HG03045 (cell line): Measurements from ENCODE around the gene LDLRAD4.

Experiments
- ATAC-seq: cut with Tn5 transposase; IDR thresholded peaks from one replicate; pipeline ENCODE4 v1.9.1; 2021; ENCODE audit warnings: mild to moderate bottlenecking, moderate library complexity; ENCODE audit not compliant: unreplicated experiment

LDLRAD4 gene

DNA sequence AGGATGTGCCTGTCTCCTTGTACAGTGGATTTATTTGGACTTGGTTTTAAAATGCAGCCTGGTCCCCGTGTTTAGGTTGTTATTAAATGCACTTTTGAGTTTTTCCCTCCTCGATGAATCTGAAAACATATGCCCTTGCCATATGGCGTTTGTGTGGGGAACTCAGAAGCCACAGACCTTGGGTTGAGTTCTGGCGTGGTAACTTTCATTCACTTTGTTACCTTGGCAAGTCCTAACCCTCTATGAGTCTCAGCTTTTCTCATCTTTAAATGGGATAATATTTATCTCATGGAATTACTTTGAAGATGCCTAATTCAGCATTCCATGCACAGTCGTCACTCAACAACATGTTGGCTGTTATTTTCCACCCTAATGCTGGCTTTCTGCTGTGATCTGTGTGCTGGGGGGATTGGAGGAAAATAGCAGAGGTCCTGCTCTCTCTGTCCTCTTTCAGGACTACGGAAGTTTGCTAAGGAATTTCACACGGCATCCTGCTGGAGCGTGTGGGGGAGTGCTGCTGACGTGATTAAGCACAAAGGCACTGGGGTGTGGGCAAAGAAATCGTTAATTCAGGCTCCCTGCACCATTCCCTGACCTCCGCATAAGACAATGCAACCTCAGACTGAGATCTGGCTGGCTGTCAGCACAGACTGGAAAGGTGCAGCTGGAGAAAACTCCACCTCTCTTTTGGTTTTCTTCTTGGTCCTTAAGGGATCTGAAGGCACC lies 61.7 kb downstream of the LDLRAD4 start:
- ATAC-seq, result no peak

DNA sequence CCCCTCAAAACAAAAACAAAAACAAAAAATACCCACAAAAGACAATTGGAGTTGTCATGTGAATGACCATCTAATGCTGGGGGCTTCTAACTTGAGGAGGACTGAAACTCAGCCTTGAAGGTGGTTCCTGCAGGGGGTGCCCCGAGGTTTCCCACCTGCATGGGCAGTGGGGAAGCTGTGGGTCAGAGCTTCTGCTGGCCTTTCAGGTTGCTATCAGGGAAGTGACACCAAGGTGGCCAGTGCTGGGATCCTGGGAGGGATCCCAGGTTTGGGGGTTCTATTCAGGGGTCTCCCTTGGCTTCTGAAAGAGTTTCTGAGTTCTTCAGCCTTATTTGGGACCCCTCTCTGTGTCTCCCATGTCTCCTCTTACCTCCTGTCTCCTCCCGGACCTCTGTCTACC lies 62.8 kb downstream of the LDLRAD4 start:
- ATAC-seq, result no peak

DNA sequence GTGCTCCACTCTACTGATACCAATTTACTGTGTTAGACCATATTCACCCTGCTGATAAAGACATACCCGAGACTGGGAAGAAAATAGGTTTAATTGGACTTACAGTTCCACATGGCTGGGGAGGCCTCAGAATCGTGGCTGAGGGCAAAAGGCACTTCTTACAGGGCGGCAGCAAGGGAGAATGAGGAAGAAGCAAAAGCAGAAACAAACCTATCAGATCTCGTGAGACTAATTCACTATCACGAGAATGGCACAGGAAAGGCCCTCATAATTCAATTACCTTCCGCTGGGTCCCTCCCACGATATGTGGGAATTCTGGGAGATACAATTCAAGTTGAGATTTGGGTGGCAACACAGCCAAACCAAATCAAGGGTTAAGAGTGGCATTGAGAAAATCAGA lies 65.2 kb downstream of the LDLRAD4 start:
- no peak for ATAC-seq

DNA sequence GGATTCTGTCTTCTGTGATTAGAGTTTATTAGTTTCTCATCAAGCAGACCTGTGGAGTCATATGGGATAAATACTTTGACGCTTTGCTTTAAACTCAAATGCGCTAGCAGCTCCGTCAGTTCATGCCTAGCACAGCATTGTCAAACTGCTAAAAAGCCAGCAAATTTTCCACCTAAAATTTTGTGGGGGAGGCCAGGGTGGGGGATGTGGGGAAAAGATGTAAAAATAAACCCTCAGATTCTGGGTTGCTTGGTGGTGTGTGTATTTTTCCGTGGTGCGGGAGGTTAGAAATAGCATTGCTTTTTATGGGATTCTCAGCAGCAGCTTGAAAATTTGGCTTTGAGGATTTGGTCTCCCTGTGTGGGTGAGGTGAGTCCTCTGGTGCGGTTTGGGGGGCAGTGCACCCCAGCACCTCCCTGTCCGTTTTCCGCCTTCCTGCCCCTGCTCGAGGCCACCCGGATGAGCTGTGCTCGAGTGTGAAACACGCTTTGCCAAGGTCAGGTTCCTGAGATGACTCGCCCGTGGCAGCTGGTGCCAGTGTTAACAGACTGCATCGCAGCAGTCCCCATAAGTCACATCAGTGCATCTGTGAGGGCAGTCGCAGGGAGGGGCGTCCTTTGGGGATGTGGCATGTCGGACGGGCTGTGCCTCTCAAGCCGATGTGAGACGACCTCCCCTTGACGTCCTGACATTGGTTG lies 65.9 kb downstream of the LDLRAD4 start:
- ATAC-seq, result no peak

DNA sequence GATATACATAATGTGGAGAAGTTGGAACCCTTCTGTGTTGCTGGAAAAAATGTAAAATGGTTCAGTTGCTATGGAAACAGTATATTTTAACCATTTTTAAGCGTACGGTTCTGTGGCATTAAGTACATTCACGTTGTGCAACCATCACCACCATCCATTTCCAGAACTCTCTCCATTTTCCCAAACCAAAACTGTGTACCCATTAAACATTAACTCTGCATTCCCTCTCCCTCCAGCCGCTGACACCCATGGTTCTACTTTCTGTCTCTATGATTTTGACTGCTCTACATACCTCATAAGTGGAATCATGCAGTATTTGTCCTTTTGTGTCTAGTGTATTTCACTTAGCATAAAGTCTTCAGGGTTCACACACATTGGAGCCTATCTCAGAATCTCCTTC lies 67.3 kb downstream of the LDLRAD4 start:
- ATAC-seq, result no peak

DNA sequence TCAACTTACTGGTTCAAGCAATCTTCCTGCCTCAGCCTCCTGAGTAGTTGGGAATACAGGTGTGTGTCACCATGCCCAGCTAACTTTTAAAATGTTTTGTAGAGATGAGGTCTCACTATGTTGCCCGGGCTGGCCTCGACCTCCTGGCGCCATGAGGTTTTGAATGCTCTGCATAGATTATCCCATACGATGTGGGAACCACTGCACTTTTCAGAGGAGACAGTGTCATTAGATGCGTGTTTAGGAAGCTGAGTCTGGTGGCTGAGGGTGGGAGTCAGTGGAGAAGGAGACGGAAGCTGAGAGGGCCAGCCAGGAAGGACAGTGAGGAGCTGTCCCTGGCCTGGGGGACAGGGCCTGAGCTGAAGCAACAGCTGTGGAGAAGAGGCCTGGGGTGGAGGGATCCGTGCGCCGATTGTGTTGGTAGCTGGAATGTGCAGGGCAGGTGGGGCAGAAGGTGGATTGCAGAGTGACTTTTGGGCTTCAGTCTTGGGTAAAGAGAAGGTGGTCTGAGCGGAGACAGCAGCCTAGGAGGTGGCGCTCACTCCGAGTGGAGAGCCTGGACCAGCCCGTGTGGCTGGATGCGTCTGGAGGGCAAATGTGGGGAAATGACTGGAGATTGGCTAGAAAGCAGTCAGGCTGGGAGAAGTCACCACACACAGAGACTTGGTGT lies 68.0 kb downstream of the LDLRAD4 start:
- ATAC-seq, result no peak

DNA sequence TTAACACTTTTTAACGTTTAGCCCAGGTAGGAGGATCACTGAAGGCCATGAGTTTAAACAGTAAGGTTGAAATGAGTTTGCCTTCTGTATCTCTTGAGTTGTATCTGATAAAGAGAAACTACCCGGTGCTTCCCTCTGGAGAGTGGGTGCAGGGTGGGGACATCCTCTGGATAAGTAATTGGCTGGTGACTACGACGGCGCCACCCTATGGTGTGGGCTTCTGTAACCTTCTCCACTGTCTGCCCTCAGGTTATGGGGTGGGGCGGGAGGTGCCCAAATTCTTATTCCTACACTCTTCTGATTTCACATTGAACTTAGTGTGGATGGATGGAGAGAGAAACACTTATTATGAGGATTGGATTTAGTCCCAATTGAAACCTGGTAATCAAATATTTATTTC lies 68.8 kb downstream of the LDLRAD4 start:
- ATAC-seq, result no peak

DNA sequence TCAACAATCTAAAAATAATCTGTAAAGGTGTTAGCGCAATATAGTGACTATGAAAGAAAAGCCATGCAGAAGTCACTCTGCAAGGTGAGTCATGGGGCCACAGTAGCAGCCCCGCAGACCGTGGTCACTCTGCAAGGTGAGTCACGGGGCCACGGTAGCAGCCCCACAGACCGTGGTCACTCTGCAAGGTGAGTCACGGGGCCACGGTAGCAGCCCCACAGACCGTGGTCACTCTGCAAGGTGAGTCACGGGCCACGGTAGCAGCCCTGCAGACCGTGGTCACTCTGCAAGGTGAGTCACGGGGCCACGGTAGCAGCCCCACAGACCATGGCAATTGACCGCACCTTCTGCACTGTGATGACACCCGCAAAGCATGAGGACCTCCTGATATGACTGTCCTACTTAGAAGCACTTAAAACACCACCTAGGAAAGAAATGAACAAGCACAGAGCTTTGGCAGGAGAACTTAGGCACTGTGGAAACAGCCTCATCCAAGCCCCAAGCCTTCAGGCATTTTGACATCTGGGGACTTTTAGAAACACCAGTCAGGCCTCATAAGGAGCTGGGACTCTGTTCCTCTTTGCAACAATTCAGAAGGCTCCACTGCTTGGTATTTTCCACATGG lies 70.1 kb downstream of the LDLRAD4 start:
- no peak for ATAC-seq

DNA sequence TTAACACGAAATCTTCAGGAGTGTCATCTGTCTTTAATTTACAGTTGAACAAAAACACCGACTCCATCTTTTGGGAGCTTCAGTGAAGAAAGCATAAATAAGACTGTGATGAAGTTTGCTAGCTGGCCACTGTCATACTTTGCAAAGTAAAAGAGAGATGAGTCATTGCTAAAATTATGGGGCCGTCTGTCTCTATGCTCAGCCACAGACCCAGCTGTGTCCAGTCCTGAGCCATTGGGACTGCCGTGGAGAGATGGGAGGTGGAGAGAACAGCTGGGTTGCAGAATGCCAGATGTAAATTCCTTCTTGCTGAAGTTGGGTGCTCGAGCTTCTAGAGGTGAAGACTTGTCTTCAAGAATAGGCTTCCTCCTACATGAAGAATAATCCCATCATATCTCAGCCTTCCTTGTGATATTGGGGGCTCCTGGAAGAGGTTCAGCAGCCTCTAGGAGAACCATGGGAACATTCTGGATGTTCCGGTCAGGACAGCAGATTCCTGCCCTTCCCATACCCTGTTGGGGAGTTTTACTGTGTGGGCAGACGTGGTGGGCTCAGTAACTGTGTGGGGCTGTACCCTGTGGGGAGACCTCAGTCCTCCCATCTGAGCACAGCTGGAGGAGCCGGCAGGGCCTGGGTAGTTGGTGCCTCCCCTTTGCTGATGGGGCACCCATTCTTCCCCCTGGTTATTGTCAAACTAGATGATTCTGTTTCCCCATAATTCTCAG lies 71.1 kb downstream of the LDLRAD4 start:
- ATAC-seq, result no peak

DNA sequence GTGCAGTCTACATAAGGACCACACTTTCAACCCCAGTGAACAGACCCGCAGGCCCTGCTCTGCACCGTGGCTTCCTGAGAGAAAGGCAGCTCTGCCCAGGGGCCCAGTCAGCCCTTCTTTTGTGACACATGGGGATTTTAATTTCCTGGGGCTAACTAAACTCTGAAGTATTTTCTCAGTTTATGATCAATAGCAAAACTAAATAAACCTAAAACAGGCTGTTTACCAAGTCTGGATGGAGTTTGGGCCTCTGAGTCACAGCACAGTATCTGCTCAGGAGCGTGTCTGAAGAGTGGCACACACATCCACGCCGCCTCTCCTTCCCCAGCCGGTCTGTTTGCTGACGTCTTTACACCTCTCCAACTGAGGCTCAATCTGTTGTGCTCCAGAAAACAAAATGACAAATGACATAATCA lies 72.3 kb downstream of the LDLRAD4 start:
- no peak for ATAC-seq

DNA sequence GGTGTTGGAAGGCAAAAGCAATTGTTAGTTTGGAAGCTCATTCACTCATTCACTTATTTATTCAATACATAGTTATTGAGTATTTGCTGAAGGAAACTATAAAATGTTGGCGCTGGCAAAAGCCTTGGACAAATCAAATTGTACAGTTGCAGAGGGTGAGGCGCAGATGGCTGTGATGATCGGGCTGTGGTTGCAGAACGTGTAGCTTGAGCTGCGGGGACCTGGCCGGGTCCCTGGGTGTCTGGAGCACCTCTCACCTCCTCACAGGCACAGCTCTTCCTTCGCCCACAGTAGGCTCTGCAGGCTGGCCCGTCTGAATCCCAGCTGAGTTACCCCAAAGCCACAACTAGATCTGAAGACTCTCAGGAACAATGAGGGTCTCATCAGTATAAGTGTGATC lies 72.7 kb downstream of the LDLRAD4 start:
- no peak for ATAC-seq

DNA sequence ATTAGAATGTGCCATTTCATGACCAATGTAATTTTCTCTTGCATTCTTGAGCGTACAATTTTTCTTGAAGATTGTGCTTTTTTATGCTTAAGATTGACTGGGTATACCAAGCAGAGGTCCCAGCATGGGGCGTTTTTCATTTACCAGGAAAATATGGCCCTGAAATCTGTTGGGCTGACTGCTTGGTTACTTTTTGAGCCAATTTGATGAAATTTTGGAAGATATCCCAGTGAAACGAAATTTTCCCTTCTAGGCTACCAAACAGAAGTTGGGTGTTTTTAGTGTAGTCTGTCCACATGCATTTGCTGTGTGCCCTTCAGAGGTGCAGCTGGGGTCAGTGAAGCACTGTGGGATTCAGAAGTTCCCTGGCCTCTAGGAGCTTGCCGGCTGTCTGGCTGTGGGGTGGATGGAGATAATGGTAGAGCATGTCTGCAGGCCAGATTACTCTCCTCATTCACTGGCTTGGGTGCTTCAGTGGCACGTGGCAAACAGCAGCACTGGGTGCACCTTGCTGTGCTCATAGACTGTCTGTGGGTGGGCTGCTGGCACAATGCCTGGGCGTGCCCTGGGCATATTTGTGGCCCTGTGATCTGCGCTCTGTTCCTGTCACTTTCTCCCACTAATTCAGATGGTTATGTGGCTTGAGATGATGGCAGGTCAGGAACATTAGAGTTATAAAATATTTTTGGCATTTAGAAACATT lies 73.3 kb downstream of the LDLRAD4 start:
- ATAC-seq, result no peak

DNA sequence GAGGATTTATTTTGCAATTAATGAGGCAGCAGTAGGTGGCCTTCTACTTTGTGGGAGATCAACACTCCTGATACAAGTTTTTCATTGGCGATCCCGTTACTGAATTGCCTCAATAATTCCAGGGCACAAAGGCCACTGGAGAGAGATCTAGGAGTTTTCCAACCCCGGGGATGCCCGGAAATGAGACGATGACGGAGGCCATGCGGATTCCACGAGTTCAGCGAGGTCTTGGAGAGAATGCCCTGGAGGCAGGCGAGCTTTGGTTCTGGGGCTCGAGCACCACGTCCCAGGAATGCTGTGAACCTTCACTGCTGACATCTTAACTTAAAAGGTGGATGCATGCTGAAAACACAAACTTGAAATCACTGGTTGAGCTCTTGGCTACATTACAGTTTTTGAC lies 74.2 kb downstream of the LDLRAD4 start:
- ATAC-seq, result no peak

DNA sequence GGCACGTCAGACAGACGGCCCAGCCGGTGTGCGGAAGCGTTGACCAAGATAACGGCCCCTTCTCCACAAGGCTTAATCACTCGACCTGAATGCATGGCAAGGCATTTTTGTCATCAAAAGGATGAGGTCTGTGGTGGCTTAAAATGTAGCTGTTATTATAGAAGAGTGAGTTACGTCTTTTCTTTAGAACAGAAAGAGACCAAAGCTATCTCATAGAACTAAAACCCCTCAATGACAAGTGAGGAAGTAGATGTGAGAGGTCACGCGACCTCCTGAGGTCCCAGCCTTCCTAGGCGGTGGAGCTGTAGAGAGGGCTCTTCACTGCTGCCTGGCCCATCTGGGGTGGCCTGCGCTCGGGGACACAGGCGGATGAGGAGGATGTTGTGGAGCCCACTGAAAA lies 75.7 kb downstream of the LDLRAD4 start:
- ATAC-seq, result no peak

DNA sequence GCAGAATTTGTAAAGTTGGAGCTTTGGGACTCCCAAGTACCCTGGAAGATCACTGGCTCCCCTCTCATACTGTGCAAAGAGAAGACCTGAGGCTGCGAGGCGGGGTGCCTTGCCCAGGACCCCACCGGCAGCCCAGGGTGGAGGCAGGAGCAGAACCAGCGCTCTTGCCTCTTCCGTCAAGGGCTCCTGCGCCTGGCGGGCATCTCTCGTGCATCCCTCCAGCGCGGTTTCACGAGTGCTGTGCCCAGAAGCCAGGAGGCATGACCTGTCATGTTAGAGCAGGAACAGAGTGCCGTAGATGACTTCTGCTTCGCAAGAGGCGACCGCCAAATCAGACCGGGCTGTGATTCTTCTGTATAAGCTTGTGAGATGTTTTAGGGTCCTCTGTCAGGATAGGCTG lies 77.3 kb downstream of the LDLRAD4 start:
- ATAC-seq, result no peak

DNA sequence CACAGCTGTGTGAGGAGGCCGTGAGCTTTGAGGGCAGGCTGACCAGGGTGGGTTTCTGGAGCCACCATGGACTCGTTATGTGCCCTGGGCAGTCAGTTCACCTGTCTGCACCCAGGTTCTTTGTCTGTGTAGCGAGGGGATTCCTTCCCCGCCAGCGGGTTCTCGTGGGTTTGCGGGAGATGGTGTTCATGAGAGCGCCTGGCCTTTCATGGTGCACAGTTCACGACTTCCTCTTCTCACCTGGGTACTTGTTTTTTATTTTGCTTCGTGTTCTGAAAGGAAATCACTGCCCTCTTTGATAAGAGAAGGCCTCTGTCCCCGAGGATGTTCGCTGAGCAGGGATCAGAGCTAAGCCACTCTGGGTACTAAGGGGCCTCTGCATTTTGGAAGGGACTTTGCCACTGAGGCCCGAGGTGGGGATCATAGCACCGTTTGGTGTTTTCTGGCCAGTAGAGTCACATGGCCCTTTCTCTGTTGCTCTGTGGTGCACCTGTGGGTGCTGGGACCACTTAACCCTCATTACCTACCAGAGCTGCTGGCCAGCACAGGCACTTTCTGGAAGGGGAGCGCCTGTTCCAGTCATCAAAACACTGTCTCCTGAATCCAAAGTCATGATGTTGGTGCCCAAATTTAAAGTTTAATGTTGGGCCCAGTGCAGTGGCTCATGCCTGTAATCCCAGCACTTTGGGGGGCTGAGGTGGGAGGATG lies 78.5 kb downstream of the LDLRAD4 start:
- ATAC-seq, result no peak

DNA sequence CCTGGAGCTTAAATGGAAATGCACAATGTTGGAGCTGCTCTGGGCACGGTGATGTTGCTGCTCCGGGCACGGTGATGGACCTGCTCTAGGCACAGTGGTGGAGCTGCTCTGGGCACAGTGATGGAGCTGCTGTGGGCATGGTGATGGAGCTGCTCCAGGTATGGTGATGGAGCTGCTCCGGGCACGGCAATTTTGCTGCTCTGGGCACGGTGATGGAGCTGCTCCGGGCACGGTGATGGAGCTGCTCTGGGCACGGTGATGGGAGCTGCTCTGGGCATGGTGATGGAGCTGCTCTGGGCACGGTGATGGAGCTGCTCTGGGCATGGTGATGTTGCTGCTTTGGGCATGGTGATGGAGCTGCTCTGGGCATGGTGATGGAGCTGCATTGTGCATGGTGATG lies 79.7 kb downstream of the LDLRAD4 start:
- ATAC-seq, result no peak

DNA sequence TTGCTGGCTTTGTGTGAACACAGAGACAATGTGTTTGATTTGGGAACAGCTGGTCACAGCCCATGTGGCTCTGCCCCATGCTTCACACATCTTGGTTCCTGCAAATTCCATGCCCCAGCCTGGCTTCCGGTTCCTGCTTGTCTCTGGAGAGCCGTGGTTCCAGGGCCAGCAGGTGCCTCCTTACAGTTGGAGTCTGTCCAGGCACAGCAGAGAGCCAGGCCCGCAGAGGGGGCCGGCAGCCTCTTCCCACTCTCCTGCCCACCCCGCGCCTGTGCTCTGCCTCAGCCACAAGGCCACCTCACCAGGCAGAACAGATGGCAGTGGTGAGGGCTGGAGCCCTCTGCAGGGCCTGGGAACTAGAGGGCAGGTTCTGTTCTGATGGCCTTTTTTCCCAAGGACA lies 81.5 kb downstream of the LDLRAD4 start:
- no peak for ATAC-seq

DNA sequence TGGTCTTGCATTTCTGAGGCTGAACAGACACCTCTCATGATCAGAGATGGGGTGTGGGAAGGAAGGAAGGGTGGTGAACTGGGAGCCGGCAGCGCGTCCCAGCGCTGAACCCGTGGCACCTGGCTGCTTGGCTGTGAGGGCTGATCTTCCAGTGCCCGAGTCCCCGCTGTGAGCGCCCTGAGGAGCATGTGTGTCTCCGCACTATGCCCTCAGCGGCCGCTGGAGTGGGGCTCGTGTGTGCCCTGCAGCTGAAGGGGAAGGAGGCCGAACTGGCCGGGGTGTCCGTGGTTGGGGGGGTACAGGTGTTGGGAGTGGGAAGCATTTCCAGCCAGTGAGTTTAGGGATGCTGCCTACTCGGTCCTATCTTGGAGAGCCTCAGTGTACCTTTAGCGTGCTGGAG lies 82.2 kb downstream of the LDLRAD4 start:
- ATAC-seq, result no peak

DNA sequence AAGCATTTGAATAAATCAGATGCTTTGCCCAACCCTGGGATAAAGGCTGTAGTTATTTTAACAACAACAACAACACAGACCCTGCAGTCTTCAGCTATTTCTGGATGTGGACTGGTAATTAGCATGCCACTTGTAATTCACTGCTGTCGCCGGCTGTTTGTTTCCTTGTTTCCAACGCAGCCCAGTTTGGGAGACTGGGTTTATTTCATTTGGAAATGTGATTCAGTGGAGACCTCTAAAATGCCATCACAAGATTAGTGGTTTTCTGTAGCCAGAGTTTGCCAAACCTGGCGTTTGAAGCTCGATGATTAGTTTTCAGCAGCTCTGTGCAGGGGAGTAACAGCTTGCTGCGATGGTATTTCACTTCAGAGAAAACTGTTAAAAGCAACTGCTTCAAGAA lies 83.5 kb downstream of the LDLRAD4 start:
- ATAC-seq, result no peak
